HepG2 (cell line): ENCODE data around the gene ZFYVE27. TPM values are rescaled to one million over a fixed set of nuclear protein-coding genes. Genes with fewer than 3 reads are reported as not detected.

Source experiments
- ATF1 ChIP-seq: IDR thresholded peaks from 2 replicates; pipeline ENCODE4 v1.6.1; 2016; ENCODE audit warnings: mild to moderate bottlenecking, control low read depth
- FOXK1 ChIP-seq: sonication (generic); formaldehyde crosslinking; IDR thresholded peaks from 2 replicates; pipeline ENCODE4 v1.4.0; 2020; ENCODE audit warnings: low read depth, missing genetic modification reagents, borderline replicate concordance
- HIVEP1 ChIP-seq: sonication (generic); formaldehyde crosslinking; IDR thresholded peaks from 2 replicates; pipeline ENCODE4 v1.4.0; 2020; ENCODE audit warnings: mild to moderate bottlenecking, missing genetic modification reagents
- TBX2 ChIP-seq: sonication (generic); formaldehyde crosslinking; IDR thresholded peaks from 2 replicates; pipeline ENCODE4 v1.5.0; 2020; ENCODE audit warnings: missing genetic modification reagents, mild to moderate bottlenecking, borderline replicate concordance
- TOE1 ChIP-seq: sonication (generic); formaldehyde crosslinking; IDR thresholded peaks from 2 replicates; pipeline ENCODE4 v1.4.0; 2020; ENCODE audit warnings: mild to moderate bottlenecking, missing genetic modification reagents
- YEATS4 ChIP-seq: sonication (generic); formaldehyde crosslinking; IDR thresholded peaks from 2 replicates; pipeline ENCODE4 v1.4.0; 2020; ENCODE audit warnings: missing genetic modification reagents, borderline replicate concordance
- ZNF282 ChIP-seq: fragments of 450-650 bp; IDR thresholded peaks from 2 replicates; pipeline ENCODE4 v1.6.1; 2018; ENCODE audit not compliant: partially characterized antibody
- ZNF550 ChIP-seq: sonication (generic); formaldehyde crosslinking; IDR thresholded peaks from 2 replicates; pipeline ENCODE4 v1.4.0; 2020; ENCODE audit warnings: mild to moderate bottlenecking, missing genetic modification reagents, borderline replicate concordance
- ZNF672 ChIP-seq: sonication (generic); formaldehyde crosslinking; IDR thresholded peaks from 2 replicates; pipeline ENCODE4 v1.8.1; 2022; ENCODE audit warnings: missing genetic modification reagents
- polyA plus RNA-seq, 8 experiments: library from polyadenylated mRNA; depleted of rRNA in 3 of 8; stranded (reverse) in 7 of 8; unstranded in 1 of 8; fragments of >200 nt; fragmentation: Illumina TruSeq in 4 of 8; extraction: Trizol in 4 of 8; gene quantifications; 2 replicates each; pipeline versions ENCODE4 v1.2.1 to v1.2.3, GENCODE V29; 2011 to 2016; ENCODE audit warnings: low read depth in 4 of 8, missing spikeins in 1 of 8, mixed read lengths in 1 of 8; ENCODE audit not compliant: insufficient read depth in 1 of 8
- total RNA-seq, 5 experiments: library from RNA; depleted of rRNA; stranded (reverse); fragments of >200 nt; fragmentation: Illumina TruSeq; extraction: Trizol; gene quantifications; 2 replicates each; pipeline ENCODE4 v1.2.3, GENCODE V29; 2016; ENCODE audit warnings: low read depth in 1 of 5
- TF ChIP-seq, protein P1 (sequence below): sonication (generic); formaldehyde crosslinking; conservative IDR thresholded peaks from 2 replicates; pipeline ENCODE4 v1.4.0; 2020; ENCODE audit warnings: missing genetic modification reagents
- TF ChIP-seq, protein P2 (sequence below): sonication (generic); formaldehyde crosslinking; IDR thresholded peaks from 2 replicates; pipeline ENCODE4 v1.4.0; 2020; ENCODE audit warnings: mild to moderate bottlenecking, missing genetic modification reagents
- TF ChIP-seq, protein P3 (sequence below): sonication (generic); formaldehyde crosslinking; IDR thresholded peaks from 2 replicates; pipeline ENCODE4 v1.5.0; 2020; ENCODE audit warnings: mild to moderate bottlenecking, missing genetic modification reagents, borderline replicate concordance
- TF ChIP-seq, protein P4 (sequence below): sonication (generic); formaldehyde crosslinking; IDR thresholded peaks from 2 replicates; pipeline ENCODE4 v1.4.0; 2020; ENCODE audit warnings: mild to moderate bottlenecking, missing genetic modification reagents
- TF ChIP-seq, protein P5 (sequence below): sonication (generic); formaldehyde crosslinking; IDR thresholded peaks from 2 replicates; pipeline ENCODE4 v1.4.0; 2020; ENCODE audit warnings: mild to moderate bottlenecking, missing genetic modification reagents
- TF ChIP-seq, protein P6 (sequence below): sonication (generic); formaldehyde crosslinking; IDR thresholded peaks from 2 replicates; pipeline ENCODE4 v1.4.0; 2020; ENCODE audit warnings: missing genetic modification reagents

The ZFYVE27 gene
- total and polyA plus RNA-seq, 2 of the 13 experiments (the other 11 are each of a cell fraction or from before 2014, with no cell fraction given) = 19.7 to 20.5 TPM

DNA sequence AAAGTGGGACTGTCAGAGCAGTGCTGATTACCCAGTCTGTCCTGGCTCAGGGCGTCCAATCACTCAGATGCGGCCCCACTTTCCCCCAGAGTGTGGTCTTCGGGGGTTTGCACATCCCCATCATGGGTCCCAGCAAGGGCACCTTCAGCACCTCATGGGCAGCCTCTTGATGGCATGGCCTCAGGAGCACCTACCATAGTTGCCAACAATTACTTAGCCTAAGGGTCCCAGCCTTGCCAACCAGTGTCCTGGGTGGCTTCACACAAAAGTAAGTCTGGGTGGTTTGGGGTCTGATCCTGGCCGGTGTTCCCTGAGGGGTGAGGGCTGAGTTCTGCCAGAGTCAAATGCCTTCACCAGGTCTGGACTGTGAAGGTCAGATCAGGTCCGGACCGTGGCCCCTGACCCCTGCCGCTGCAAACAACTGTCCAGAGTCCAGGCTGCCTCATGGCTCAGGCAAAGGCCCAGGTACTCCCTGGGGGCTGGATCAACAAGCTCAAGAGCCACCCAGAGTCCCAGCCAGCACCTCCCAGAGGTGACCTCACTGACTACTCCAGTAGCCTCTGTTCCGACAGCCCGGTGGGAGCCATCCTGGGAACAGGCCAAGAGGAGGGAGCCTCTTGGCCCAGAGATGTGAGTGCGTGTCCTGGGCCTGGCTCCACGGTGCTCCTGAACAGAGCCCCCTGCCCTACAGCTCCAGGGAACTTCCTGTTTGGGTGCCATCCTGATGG lies 29.6 kb upstream of the ZFYVE27 start (continued):
- TF ChIP-seq, protein P1, sequence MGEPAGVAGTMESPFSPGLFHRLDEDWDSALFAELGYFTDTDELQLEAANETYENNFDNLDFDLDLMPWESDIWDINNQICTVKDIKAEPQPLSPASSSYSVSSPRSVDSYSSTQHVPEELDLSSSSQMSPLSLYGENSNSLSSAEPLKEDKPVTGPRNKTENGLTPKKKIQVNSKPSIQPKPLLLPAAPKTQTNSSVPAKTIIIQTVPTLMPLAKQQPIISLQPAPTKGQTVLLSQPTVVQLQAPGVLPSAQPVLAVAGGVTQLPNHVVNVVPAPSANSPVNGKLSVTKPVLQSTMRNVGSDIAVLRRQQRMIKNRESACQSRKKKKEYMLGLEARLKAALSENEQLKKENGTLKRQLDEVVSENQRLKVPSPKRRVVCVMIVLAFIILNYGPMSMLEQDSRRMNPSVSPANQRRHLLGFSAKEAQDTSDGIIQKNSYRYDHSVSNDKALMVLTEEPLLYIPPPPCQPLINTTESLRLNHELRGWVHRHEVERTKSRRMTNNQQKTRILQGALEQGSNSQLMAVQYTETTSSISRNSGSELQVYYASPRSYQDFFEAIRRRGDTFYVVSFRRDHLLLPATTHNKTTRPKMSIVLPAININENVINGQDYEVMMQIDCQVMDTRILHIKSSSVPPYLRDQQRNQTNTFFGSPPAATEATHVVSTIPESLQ (CRISPR knock-in tag) = no peak
- TF ChIP-seq FOXK1 (CRISPR knock-in tag) (peak; percentile 47; the same call in 1 of the 2 replicates), TOE1 (CRISPR knock-in tag) (no peak), ATF1 (CRISPR knock-in tag) (no peak), YEATS4 (CRISPR knock-in tag) (peak; percentile 82; the same call in 1 of the 2 replicates), TBX2 (CRISPR knock-in tag) (peak; percentile 34; the same call in 1 of the 2 replicates), ZNF672 (CRISPR knock-in tag) (no peak), ZNF282 (no peak), ZNF550 (CRISPR knock-in tag) (no peak), HIVEP1 (CRISPR knock-in tag) (peak; percentile 77)
- TF ChIP-seq, protein P2, sequence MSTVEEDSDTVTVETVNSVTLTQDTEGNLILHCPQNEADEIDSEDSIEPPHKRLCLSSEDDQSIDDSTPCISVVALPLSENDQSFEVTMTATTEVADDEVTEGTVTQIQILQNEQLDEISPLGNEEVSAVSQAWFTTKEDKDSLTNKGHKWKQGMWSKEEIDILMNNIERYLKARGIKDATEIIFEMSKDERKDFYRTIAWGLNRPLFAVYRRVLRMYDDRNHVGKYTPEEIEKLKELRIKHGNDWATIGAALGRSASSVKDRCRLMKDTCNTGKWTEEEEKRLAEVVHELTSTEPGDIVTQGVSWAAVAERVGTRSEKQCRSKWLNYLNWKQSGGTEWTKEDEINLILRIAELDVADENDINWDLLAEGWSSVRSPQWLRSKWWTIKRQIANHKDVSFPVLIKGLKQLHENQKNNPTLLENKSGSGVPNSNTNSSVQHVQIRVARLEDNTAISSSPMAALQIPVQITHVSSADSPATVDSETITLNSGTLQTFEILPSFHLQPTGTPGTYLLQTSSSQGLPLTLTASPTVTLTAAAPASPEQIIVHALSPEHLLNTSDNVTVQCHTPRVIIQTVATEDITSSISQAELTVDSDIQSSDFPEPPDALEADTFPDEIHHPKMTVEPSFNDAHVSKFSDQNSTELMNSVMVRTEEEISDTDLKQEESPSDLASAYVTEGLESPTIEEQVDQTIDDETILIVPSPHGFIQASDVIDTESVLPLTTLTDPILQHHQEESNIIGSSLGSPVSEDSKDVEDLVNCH (CRISPR knock-in tag) = no peak
- TF ChIP-seq, protein P3, sequence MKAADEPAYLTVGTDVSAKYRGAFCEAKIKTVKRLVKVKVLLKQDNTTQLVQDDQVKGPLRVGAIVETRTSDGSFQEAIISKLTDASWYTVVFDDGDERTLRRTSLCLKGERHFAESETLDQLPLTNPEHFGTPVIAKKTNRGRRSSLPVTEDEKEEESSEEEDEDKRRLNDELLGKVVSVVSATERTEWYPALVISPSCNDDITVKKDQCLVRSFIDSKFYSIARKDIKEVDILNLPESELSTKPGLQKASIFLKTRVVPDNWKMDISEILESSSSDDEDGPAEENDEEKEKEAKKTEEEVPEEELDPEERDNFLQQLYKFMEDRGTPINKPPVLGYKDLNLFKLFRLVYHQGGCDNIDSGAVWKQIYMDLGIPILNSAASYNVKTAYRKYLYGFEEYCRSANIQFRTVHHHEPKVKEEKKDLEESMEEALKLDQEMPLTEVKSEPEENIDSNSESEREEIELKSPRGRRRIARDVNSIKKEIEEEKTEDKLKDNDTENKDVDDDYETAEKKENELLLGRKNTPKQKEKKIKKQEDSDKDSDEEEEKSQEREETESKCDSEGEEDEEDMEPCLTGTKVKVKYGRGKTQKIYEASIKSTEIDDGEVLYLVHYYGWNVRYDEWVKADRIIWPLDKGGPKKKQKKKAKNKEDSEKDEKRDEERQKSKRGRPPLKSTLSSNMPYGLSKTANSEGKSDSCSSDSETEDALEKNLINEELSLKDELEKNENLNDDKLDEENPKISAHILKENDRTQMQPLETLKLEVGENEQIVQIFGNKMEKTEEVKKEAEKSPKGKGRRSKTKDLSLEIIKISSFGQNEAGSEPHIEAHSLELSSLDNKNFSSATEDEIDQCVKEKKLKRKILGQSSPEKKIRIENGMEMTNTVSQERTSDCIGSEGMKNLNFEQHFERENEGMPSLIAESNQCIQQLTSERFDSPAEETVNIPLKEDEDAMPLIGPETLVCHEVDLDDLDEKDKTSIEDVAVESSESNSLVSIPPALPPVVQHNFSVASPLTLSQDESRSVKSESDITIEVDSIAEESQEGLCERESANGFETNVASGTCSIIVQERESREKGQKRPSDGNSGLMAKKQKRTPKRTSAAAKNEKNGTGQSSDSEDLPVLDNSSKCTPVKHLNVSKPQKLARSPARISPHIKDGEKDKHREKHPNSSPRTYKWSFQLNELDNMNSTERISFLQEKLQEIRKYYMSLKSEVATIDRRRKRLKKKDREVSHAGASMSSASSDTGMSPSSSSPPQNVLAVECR (CRISPR knock-in tag) = peak; percentile 3; the same call in 1 of the 2 replicates
- TF ChIP-seq, protein P4, sequence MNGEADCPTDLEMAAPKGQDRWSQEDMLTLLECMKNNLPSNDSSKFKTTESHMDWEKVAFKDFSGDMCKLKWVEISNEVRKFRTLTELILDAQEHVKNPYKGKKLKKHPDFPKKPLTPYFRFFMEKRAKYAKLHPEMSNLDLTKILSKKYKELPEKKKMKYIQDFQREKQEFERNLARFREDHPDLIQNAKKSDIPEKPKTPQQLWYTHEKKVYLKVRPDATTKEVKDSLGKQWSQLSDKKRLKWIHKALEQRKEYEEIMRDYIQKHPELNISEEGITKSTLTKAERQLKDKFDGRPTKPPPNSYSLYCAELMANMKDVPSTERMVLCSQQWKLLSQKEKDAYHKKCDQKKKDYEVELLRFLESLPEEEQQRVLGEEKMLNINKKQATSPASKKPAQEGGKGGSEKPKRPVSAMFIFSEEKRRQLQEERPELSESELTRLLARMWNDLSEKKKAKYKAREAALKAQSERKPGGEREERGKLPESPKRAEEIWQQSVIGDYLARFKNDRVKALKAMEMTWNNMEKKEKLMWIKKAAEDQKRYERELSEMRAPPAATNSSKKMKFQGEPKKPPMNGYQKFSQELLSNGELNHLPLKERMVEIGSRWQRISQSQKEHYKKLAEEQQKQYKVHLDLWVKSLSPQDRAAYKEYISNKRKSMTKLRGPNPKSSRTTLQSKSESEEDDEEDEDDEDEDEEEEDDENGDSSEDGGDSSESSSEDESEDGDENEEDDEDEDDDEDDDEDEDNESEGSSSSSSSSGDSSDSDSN (CRISPR knock-in tag) = peak; percentile 69
- TF ChIP-seq, protein P5, sequence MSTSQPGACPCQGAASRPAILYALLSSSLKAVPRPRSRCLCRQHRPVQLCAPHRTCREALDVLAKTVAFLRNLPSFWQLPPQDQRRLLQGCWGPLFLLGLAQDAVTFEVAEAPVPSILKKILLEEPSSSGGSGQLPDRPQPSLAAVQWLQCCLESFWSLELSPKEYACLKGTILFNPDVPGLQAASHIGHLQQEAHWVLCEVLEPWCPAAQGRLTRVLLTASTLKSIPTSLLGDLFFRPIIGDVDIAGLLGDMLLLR (CRISPR knock-in tag) = 0 out of 2 replicates have a peak, but pooled peaks have one; percentile 19
- TF ChIP-seq, protein P6, sequence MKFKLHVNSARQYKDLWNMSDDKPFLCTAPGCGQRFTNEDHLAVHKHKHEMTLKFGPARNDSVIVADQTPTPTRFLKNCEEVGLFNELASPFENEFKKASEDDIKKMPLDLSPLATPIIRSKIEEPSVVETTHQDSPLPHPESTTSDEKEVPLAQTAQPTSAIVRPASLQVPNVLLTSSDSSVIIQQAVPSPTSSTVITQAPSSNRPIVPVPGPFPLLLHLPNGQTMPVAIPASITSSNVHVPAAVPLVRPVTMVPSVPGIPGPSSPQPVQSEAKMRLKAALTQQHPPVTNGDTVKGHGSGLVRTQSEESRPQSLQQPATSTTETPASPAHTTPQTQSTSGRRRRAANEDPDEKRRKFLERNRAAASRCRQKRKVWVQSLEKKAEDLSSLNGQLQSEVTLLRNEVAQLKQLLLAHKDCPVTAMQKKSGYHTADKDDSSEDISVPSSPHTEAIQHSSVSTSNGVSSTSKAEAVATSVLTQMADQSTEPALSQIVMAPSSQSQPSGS (CRISPR knock-in tag) = peak; percentile 57; the same call in 1 of the 2 replicates
